HCT116 (cell line): ENCODE data around the gene VWF.

Experiments
- EZH2phosphoT487 ChIP-seq: fragments of 200-600 bp; IDR thresholded peaks from 2 replicates; pipeline ENCODE4 v1.6.1; 2018; ENCODE audit warnings: antibody characterized with exemption, borderline replicate concordance
- POLR2A ChIP-seq: IDR thresholded peaks from 2 replicates; pipeline ENCODE4 v1.7.0; 2011; ENCODE audit warnings: borderline replicate concordance; ENCODE audit not compliant: insufficient read depth, insufficient read length; ENCODE audit errors: extremely low read depth
- SP1 ChIP-seq: IDR thresholded peaks from 2 replicates; pipeline ENCODE4 v1.6.1; 2012; ENCODE audit warnings: low read depth
- YY1 ChIP-seq: IDR thresholded peaks from 2 replicates; pipeline ENCODE4 v1.6.1; 2011; ENCODE audit warnings: low read length, low read depth, moderate library complexity, mild to moderate bottlenecking; ENCODE audit not compliant: insufficient replicate concordance; ENCODE audit errors: extremely low read depth
- TF ChIP-seq, protein P1 (sequence below), 3 experiments: fragments of 200-600 bp in 1 of 3; sonication (generic) in 1 of 3; IDR thresholded peaks in 2 of 3; conservative IDR thresholded peaks in 1 of 3; 2 replicates each; pipeline ENCODE4 v1.5.1; 2012 to 2017; ENCODE audit warnings: low read depth in 2 of 3, low read length in 2 of 3, antibody characterized with exemption in 1 of 3, borderline replicate concordance in 1 of 3, control low read depth in 1 of 3, mild to moderate bottlenecking in 1 of 3, mixed read lengths in 1 of 3, mixed run types in 1 of 3, moderate library complexity in 1 of 3; ENCODE audit not compliant: insufficient read depth in 1 of 3
- TF ChIP-seq, protein P2 (sequence below): IDR thresholded peaks from 2 replicates; pipeline ENCODE4 v1.6.1; 2012
- TF ChIP-seq, protein P3 (sequence below): IDR thresholded peaks from 2 replicates; pipeline ENCODE4 v1.6.1; 2012; ENCODE audit warnings: low read depth

DNA sequence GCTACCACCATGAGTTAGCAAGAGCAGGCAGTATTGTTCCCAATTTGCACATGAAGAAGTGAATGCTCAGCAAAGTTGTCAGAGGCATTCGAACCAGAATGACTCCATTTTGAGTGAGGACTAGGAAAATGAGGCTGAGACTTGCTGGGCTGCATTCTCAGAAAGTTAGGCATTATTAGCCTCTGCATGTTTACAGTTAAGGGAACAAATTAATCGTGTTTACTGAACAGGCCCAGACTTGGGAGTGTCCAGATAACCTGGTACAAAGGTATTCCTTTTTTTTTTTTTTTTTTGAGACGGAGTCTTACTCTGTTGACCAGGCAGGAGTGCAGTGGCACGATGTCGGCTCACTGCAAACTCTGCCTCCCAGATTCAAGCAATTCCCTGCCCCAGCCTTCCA, 22.5 kb upstream of the VWF start:
- TF ChIP-seq, protein P1, sequence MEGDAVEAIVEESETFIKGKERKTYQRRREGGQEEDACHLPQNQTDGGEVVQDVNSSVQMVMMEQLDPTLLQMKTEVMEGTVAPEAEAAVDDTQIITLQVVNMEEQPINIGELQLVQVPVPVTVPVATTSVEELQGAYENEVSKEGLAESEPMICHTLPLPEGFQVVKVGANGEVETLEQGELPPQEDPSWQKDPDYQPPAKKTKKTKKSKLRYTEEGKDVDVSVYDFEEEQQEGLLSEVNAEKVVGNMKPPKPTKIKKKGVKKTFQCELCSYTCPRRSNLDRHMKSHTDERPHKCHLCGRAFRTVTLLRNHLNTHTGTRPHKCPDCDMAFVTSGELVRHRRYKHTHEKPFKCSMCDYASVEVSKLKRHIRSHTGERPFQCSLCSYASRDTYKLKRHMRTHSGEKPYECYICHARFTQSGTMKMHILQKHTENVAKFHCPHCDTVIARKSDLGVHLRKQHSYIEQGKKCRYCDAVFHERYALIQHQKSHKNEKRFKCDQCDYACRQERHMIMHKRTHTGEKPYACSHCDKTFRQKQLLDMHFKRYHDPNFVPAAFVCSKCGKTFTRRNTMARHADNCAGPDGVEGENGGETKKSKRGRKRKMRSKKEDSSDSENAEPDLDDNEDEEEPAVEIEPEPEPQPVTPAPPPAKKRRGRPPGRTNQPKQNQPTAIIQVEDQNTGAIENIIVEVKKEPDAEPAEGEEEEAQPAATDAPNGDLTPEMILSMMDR (IDR thresholded peaks at IDR 0.05 in 2 of 3, conservative IDR thresholded peaks at IDR 0.05 in 1 of 3; ENCODE audit: borderline replicate concordance in 1 of 3, insufficient read depth in 1 of 3, low read depth in 2 of 3, low read length in 2 of 3) = no peak
- no peak for TF ChIP-seq YY1
- TF ChIP-seq POLR2A = no peak
- TF ChIP-seq, protein P2, sequence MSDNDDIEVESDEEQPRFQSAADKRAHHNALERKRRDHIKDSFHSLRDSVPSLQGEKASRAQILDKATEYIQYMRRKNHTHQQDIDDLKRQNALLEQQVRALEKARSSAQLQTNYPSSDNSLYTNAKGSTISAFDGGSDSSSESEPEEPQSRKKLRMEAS = no peak
- TF ChIP-seq, protein P3, sequence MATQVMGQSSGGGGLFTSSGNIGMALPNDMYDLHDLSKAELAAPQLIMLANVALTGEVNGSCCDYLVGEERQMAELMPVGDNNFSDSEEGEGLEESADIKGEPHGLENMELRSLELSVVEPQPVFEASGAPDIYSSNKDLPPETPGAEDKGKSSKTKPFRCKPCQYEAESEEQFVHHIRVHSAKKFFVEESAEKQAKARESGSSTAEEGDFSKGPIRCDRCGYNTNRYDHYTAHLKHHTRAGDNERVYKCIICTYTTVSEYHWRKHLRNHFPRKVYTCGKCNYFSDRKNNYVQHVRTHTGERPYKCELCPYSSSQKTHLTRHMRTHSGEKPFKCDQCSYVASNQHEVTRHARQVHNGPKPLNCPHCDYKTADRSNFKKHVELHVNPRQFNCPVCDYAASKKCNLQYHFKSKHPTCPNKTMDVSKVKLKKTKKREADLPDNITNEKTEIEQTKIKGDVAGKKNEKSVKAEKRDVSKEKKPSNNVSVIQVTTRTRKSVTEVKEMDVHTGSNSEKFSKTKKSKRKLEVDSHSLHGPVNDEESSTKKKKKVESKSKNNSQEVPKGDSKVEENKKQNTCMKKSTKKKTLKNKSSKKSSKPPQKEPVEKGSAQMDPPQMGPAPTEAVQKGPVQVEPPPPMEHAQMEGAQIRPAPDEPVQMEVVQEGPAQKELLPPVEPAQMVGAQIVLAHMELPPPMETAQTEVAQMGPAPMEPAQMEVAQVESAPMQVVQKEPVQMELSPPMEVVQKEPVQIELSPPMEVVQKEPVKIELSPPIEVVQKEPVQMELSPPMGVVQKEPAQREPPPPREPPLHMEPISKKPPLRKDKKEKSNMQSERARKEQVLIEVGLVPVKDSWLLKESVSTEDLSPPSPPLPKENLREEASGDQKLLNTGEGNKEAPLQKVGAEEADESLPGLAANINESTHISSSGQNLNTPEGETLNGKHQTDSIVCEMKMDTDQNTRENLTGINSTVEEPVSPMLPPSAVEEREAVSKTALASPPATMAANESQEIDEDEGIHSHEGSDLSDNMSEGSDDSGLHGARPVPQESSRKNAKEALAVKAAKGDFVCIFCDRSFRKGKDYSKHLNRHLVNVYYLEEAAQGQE = no peak
- no peak for TF ChIP-seq SP1
- no peak for TF ChIP-seq EZH2phosphoT487
